HG03103 (cell line): ENCODE measurements around the gene ST8SIA1.
"Not testable (repeated sequence)": the region's sequence is repeated elsewhere in the genome, so short reads cannot be mapped to it uniquely, and the experiment has no call there.

Experiments used
- ATAC-seq: cut with Tn5 transposase; IDR thresholded peaks from one replicate; pipeline ENCODE4 v1.9.1; 2021; ENCODE audit warnings: low read depth; ENCODE audit not compliant: unreplicated experiment

The ST8SIA1 gene

GRCh38 chr12:22334410-22335100, at the start of gene ST8SIA1:
TSS of gene ST8SIA1 (minus strand) at chr12:22334707. CDS start at chr12:22334232, 475 bp downstream.
- no peak for ATAC-seq

- ATAC-seq: no peak
Observed at GRCh38 chr12:22380031-22380430, 45.5 kb upstream of the ST8SIA1 start.

- ATAC-seq: no peak
Observed at GRCh38 chr12:22377731-22378496, 43.4 kb upstream of the ST8SIA1 start.

- ATAC-seq: not testable (repeated sequence)
Observed at GRCh38 chr12:22376596-22377150, 42.2 kb upstream of the ST8SIA1 start.

GRCh38 chr12:22374508-22374907, 40.0 kb upstream of the ST8SIA1 start:
- ATAC-seq: no peak

- ATAC-seq: no peak
Observed at GRCh38 chr12:22372277-22372837, 37.9 kb upstream of the ST8SIA1 start.

- ATAC-seq: no peak
Observed at GRCh38 chr12:22366181-22366580, 31.7 kb upstream of the ST8SIA1 start.

GRCh38 chr12:22361785-22362184, 27.3 kb upstream of the ST8SIA1 start:
- ATAC-seq: no peak

GRCh38 chr12:22360774-22361173, 26.3 kb upstream of the ST8SIA1 start:
- no peak for ATAC-seq

GRCh38 chr12:22357531-22357930, 23.0 kb upstream of the ST8SIA1 start:
- no peak for ATAC-seq

- ATAC-seq: no peak
Observed at GRCh38 chr12:22356231-22356630, 21.7 kb upstream of the ST8SIA1 start.

GRCh38 chr12:22355011-22355580, 20.6 kb upstream of the ST8SIA1 start:
- ATAC-seq: no peak

GRCh38 chr12:22353615-22354325, 19.3 kb upstream of the ST8SIA1 start:
- ATAC-seq: no peak

GRCh38 chr12:22350886-22351285, 16.4 kb upstream of the ST8SIA1 start:
- no peak for ATAC-seq

GRCh38 chr12:22348208-22348607, 13.7 kb upstream of the ST8SIA1 start:
- ATAC-seq: no peak

GRCh38 chr12:22340143-22340542, 5.6 kb upstream of the ST8SIA1 start:
- no peak for ATAC-seq

GRCh38 chr12:22339691-22340090, 5.2 kb upstream of the ST8SIA1 start:
- ATAC-seq: no peak

GRCh38 chr12:22335794-22336166, 1.3 kb upstream of the ST8SIA1 start:
- no peak for ATAC-seq

- ATAC-seq: no peak
Observed at GRCh38 chr12:22333713-22334409, 646 bp downstream of the ST8SIA1 start.

GRCh38 chr12:22333186-22333712, 1.3 kb downstream of the ST8SIA1 start:
- no peak for ATAC-seq
